HT-29 (cell line): ENCODE data around the gene NUDC. TPM values are rescaled to one million over a fixed set of nuclear protein-coding genes. Genes with fewer than 3 reads are reported as not detected.

Experiments
- DNase-seq: peaks from one replicate; pipeline ENCODE4 v3.0.0-alpha.2; 2015; ENCODE audit warnings: low spot score
- total RNA-seq: library from RNA; depleted of rRNA; stranded (reverse); fragments of >200 nt; shearing (Covaris generic); gene quantifications from 2 replicates; pipeline ENCODE4 v1.2.3, GENCODE V29; 2014

NUDC gene
- total RNA-seq, 1 experiment from 2014 or later, result 124 TPM

- no peak for DNase-seq
Measured at GRCh38 chr1:26951216-26951615, 29.7 kb downstream of the NUDC start.

DNA sequence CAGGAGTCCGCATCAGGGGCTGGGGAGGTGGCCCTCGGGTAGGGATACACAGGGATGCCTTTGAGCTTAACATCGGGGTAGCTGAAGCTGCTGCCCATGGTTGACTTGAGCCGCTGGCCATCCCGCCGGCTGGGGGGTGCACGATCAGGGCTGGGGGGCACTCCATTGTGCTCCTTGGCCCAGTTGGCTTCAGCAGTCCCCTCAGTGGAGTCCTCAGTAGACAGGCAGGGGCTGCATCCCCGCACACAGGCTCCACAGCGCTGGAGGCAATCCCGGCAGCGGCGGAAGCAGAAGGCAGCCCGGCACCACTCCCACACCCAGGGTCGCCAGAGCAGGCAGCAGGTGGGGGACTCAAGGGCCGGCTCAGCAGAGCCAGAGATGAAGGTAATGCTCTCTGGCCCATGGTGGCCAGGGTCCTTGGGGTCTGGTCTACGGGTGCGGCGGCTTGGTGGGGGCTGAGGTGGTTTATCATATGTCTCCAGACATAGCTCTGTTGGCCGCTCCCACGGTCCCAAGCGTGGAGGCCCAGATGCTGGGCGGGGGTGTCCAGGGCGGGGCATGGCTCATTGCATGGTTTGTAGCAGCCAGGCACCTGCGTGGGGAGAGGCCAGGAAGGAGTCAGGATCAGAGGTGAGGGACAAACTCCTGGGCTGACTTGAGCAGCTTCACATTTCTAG lies 30.4 kb downstream of the NUDC start:
- DNase-seq, result no peak

DNA sequence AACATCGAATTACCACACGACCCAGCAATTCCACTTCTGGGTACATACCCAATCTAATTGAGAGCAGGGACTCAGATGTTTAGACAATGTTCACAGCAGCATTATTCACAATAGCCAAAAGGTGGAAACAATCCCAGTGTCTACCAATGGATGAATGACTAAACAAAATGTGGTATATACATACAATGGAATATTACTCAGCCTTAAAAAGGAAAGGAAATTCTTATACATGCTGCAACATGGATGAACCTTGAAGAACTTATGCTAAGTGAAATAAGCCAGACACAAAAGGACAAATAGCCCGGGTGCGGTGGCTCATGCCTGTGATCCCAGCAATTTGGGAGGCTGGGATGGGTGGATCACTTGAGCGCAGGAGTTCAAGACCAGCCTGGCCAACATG lies 31.8 kb downstream of the NUDC start:
- no peak for DNase-seq

DNA sequence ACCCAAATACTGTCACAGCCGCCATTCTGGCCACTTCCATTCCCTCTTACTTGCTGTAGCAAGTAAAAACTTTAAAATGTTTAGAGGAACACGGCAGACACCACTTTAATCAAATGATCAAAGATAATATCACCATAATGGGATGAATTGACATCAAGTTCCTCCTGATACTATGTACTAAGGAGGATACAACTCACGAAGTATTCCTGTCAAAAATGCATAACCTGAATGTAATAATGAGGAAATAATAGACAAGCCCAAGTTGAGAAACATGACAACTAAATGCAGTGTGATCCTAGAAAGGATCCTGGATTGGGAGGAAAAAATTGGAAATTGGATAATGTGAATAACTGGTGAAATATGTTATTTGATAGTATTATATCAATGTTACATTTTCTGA lies 34.8 kb downstream of the NUDC start:
- DNase-seq, result no peak

DNA sequence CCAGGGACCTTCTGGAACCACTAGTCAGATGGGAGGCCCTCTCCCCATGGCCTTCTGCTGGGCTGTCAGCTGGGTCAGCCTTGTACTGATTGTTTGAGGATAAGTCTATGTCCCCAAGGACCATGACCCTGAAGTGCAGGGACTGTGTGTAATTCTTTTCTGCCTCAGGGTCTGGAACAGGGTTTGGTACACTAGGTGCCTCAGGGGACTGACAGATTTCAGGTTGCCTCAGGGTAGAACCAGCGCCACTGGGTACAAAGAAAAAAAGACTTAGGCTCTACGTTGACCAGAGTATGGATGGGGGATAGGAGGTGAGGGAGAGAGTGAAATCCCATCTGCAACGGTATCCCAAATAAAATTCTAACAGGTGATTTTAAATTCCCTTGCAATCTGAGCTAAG lies 35.8 kb downstream of the NUDC start:
- DNase-seq, result no peak

DNA sequence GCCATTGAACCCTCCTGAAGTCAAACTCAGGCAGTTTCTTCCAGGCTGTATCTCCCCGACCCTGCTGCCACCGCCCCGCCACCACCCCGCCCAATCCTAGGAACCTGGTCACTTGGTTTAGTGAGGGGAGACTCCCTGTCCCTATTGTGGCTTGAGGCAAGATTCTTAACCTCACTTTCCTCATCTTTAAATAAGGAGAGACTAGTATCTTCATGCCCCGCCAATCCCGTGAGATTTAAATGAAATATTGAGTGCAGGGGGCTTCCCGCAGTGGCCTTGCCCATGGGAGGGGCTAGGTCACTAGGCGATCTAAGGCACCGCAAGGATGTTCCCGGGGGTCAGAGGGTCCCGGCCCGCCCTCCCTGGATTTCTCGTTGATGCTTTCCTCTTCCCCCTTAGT lies 37.7 kb downstream of the NUDC start:
- no peak for DNase-seq

- peak; percentile 91 for DNase-seq
Measured at GRCh38 chr1:26959722-26960624, 38.4 kb downstream of the NUDC start, which contains the start of gene KDF1. KDF1 (minus strand) TSS chr1:26960468; CDS start chr1:26952380, 8,088 bp downstream.

- no peak for DNase-seq
Measured at GRCh38 chr1:26960625-26960966, 39.1 kb downstream of the NUDC start.

GRCh38 chr1:26961826-26962225 lies 40.3 kb downstream of the NUDC start:
- DNase-seq, result no peak

- no peak for DNase-seq
Measured at GRCh38 chr1:26965213-26965612, 43.7 kb downstream of the NUDC start.

DNA sequence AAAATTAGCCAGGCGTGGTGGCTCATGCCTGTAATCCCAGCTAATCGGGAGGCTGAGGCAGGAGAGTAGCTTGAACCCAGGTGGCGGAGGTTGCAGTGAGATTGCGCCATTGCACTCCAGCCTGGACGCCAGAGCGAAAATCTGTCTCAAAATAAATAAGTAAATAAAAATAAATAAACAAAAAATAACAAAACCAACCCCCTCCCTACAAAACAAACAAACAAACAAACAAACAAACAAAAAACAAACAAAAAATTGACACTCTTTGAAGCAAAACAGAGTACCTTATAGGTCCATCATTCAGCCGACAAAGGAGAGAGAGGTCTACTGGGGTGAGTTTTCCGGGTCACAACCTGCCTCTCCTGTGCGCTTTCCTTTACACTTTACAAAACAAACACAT lies 44.1 kb downstream of the NUDC start:
- no peak for DNase-seq

- DNase-seq, result peak; percentile 75
Measured at GRCh38 chr1:26970810-26971209, 49.3 kb downstream of the NUDC start.

DNA sequence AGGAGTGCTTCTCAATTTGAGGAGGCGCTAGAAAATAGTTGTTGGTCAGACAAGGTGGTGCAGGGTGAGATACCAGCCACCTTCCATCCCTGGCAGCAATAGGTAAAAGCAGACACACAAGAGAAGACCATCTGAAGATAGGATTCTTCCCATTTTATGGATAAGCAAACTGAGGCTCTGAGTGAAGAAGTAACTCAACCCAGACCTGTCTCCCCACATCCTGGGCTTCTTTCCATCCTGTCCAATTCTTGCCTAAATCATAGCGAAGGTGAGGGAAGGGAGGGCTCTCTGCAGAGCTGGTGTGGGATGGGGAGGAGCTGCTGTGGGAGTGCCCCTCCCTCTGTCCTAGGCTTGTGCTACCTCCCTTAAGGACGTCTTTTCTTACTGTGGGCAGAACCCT lies 50.0 kb downstream of the NUDC start:
- DNase-seq, result no peak

GRCh38 chr1:26972390-26972789 lies 50.8 kb downstream of the NUDC start:
- no peak for DNase-seq

DNA sequence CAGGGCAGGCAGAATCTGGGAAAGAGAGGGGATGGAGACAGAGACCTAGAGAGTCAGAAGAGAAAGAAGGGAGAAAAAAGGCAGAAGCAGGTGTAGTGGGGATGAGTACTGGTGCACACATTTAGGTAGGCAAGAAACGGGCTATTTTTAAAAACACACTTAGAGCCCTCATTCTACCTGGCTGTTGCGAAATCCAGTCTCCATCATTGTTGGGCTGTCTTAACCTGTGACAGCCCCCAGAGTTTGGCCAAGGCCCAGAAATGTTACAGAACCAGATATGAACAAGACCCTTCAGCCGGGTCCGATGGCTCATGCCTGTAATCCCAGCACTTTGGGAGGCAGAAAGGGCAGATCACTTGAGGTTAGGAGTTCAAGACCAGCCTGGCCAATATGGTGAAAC lies 51.3 kb downstream of the NUDC start:
- DNase-seq, result no peak

- DNase-seq, result no peak
Measured at GRCh38 chr1:26976621-26977510, 55.3 kb downstream of the NUDC start.

GRCh38 chr1:26978901-26979300 lies 57.4 kb downstream of the NUDC start:
- DNase-seq, result no peak

DNA sequence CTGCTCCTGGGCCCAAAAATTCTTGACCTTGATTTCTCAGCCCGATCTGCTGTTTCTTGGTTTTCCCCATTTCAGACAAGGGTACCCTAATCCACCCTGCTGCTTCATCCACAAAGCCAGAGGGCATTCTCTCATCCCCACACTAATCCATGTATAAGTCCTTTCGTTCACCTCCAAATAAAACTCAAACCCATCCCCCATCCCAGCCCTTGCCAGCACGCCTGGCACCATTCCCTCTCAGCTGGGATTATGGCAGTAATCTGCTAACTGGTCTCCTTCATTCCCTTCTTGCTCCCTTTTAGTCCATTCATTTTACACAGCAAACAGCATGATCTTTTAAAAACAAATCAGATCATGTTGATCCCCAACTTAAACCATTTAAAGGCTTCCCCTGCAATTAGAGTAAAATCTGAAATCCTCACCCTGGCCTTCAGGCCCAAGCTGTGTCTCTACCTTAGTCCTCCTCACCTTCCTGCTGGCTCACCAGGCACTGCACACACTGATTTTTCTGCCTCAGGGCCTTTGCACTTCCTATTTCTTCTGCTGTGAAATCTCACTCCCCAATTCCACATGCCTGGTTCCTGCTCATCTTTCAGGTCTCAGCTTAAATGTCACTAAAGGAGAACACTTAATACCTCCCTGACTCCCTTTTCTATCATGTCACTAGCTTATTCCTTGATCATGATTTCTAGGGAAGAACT lies 59.8 kb downstream of the NUDC start:
- DNase-seq, result no peak

DNA sequence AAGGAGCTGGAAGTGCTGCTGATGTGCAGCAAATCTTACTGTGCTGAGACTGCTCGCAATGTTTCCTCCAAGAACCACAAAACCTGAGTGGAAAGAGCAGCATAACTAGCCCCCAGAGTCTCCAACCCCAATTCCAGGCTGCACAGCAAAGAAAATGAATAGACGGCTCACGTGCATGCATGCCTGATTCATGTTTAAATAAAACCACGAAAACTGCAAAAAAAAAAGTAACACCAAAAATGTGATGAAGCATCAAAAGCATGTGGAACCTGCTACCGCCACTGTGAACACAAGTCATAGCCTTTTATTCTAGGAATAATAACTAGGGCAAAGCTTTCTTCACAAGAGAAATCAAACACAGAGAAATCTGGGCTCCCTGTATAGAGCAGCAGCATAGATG lies 62.3 kb downstream of the NUDC start:
- no peak for DNase-seq

DNA sequence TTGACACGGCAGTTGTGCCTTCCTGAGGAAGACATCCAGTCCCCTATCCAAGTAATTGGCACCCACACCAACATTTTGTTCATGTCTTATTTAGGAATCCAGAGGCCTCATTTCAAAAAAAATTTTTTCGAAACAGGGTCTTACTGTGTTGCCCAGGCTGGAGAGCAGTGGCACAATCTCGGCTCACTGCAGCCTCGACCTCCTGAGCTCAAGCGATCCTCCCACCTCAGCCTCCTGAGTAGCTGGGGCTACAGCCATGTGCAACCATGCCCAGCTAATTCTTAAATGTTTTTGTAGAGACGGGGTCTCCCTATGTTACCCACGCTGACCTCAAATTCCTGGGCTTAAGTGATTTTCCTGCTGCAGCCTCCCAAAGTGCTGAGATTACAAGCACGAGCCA lies 62.7 kb downstream of the NUDC start:
- no peak for DNase-seq

- peak; percentile 73 for DNase-seq
Measured at GRCh38 chr1:26986658-26987057, 65.1 kb downstream of the NUDC start.
